Measurements from ENCODE around the gene C9orf72. TPM values are rescaled to one million over a fixed set of nuclear protein-coding genes. Genes with fewer than 3 reads are reported as not detected.

C9orf72 gene
- total and polyA plus RNA-seq, 2 of the 8 experiments (the other 6 are each of a cell fraction or from before 2014, with no cell fraction given), result 7.2 to 17.5 TPM

- Histone ChIP-seq H3K27me3 (replicated peaks in 1 of 4; ENCODE audit: control insufficient read depth in 3 of 4, extremely low read depth in 1 of 4, insufficient read depth in 3 of 4, low read length in 3 of 4) (no peaks in the 10 kb centered on the region), H3K9me3 (ENCODE audit: insufficient read depth in 2 of 2, low read depth in 1 of 2, low read length in 1 of 2) (no peaks in the 10 kb centered on the region), H4K5ac (ENCODE audit: insufficient read length, low read depth, low read length) (no peak overlapping the region), H3K4me1 (replicated peaks in 1 of 4; ENCODE audit: control insufficient read depth in 3 of 4, insufficient read depth in 4 of 4, low read length in 3 of 4) (no peaks in the 10 kb centered on the region; a peak in 1 of 7 replicates), H2BK120ac (replicated peaks; ENCODE audit: low read depth, low read length) (no peak overlapping the region), H4K8ac (ENCODE audit: extremely low read depth, insufficient read depth, low read length) (no peak overlapping the region), H3K79me1 (ENCODE audit: low read depth, low read length) (no peaks in the 10 kb centered on the region), H3K4ac (replicated peaks; ENCODE audit: insufficient read length, low read depth, low read length) (no peak overlapping the region), H3K79me2 (ENCODE audit: control insufficient read depth in 1 of 2, insufficient read depth in 2 of 2, low read length in 2 of 2) (no peaks in the 10 kb centered on the region), H3K56ac (replicated peaks; ENCODE audit: insufficient read length, low read depth, low read length) (no peak overlapping the region), H2BK12ac (ENCODE audit: low read depth, low read length) (no peak overlapping the region), H3K36me3 (ENCODE audit: control insufficient read depth in 2 of 4, insufficient read depth in 4 of 4, low read length in 3 of 4) (no peaks in the 10 kb centered on the region), H3K23me2 (ENCODE audit: low read depth, low read length) (no peaks in the 10 kb centered on the region), H2BK15ac (ENCODE audit: low read length) (no peak overlapping the region), H2AK5ac (ENCODE audit: low read depth, low read length) (no peak overlapping the region), H4K20me1 (replicated peaks in 1 of 2; ENCODE audit: control insufficient read depth in 1 of 2, insufficient read depth in 2 of 2, low read length in 2 of 2) (no peaks in the 10 kb centered on the region), H3K27ac (ENCODE audit: low read depth, low read length) (no peak overlapping the region), H2BK5ac (ENCODE audit: low read depth, low read length) (no peak overlapping the region), H3K14ac (ENCODE audit: insufficient read length) (no peak overlapping the region), H4K91ac (replicated peaks; ENCODE audit: insufficient read length, low read length) (no peak overlapping the region), H3K4me2 (ENCODE audit: insufficient read depth in 1 of 2, low read depth in 2 of 2, low read length in 2 of 2) (no peak overlapping the region), H2AFZ (ENCODE audit: low read length) (no peak overlapping the region; the same call in 1 of the 2 replicates), H3K4me3 (ENCODE audit: extremely low read depth in 1 of 4, insufficient read depth in 2 of 4, low read depth in 3 of 4, low read length in 4 of 4) (no peak overlapping the region), H3K23ac (ENCODE audit: insufficient read length) (no peak overlapping the region), H3K18ac (ENCODE audit: extremely low read depth, low read length) (no peak overlapping the region), H3K9ac (replicated peaks in 1 of 4; ENCODE audit: extremely low read depth in 1 of 4, low read depth in 3 of 4, low read length in 3 of 4) (no peak overlapping the region), H2BK20ac (ENCODE audit: low read length) (no peak overlapping the region)
- no peak for FAIRE-seq
- ChIA-PET POLR2A (ENCODE audit: partially characterized antibody) (no interaction called here), CTCF (ENCODE audit: partially characterized antibody) (no interaction called here)
- no peak for TF ChIP-seq NRF1 (IDR thresholded peaks at IDR 0.05; ENCODE audit: low read depth, low read length)
- WGBS, 2 experiments (ENCODE audit: extremely low coverage in 1 of 2, insufficient coverage in 1 of 2, insufficient read length in 1 of 2, insufficient replicate concordance in 2 of 2, low coverage in 1 of 2, low lambda C conversion rate in 2 of 2, missing lambda C conversion rate in 1 of 2), result 90% methylated on average over 13 of the region's 13 CpGs; no CpG with 5 or more reads in 1 of the 2 experiments
- no peak for DNase-seq (ENCODE audit: low read depth in 1 of 2, low spot score in 2 of 2)
These were observed 22.5 kb upstream of the C9orf72 start for GRCh38 chr9:27595733-27596132.
